ENCODE data around the gene GPC6.
"Not testable (repeated sequence)": the region's sequence is repeated elsewhere in the genome, so short reads cannot be mapped to it uniquely, and the experiment has no call there.

Gene GPC6

DNA sequence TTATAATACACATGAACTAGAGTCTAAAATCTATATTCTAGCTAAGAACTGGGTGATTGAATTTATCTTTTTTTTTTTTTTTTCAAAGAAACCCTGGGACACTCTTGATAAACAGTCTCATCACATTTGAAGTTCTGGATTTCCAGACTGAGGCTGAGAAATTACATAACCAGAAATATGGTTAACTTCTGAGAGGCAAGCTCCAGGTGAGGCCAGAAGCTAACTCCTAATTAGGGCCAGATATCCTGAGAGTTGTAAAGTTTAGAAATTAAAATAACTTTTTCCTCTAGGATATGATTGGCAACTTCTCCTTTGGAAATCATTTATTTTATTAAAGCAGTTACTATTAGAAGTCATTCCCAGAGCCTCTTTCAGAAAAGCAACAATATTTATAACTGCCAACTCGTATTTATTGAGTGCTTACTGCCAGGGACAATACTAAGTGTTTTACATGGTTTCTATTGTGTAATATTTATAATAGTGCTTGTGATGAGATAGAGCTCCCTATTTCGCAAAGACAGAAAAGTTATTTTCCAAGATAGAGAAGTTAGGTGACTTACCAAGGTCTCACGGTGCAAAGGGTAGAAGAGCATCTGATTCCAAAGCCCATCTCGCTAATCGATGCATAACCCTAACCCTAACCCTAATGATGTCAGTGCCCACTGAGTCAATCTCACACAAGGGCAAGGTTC is 1065.2 kb downstream of the GPC6 start:
- DNase-seq, result no peak

DNA sequence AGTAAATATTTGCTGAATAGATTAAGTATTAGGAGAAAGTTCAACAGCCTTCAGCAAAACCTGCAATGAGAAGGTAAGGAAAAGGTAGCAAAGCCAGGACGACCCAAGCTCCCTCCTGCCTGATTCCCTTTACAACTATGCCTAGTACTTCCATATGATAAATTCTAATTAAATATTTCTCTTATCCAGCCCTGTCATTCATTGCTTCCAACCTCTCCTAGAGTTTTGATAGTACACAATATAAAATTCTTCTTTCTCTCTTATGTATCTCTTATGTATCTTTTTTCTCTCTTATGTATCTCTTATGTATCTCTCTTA is 1065.7 kb downstream of the GPC6 start:
- no peak for DNase-seq

DNA sequence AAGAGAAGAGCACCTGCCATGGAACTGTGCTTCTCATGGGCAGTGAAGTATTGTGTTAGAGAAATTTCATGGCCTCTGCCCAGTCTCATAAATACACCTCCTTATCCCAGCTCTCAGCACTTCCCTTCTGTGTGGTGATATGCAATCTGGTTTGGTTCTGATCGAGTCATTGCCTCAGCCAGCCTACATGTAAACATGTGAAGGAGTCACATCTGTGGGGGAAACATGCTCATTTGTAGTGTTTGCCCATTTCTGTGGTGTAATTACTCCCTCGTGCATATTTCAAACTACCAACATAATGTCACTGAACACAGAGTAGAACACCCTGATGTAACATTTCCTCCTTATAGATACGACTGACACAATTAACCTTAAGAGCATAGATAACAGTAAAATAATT is 1069.9 kb downstream of the GPC6 start:
- no peak for DNase-seq

DNA sequence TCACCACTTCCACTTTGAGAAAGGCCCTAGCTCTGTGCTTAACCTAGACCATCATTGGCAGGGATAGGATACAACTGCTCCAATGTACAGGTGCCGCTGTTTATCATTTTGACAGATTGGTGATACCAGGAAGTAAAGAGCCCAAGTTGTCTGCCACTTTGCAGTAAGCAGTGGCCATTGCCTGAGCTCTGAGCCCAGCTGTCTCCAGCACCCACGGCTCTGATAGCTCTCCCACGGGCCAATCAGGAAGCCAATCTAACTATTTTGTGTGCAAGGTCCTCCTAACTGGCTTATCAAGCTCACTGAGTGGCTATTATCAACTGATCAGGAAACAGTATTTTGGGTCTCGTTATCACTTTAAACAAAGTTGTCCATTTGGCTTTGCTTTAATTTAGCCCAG is 1071.7 kb downstream of the GPC6 start:
- no peak for DNase-seq

DNA sequence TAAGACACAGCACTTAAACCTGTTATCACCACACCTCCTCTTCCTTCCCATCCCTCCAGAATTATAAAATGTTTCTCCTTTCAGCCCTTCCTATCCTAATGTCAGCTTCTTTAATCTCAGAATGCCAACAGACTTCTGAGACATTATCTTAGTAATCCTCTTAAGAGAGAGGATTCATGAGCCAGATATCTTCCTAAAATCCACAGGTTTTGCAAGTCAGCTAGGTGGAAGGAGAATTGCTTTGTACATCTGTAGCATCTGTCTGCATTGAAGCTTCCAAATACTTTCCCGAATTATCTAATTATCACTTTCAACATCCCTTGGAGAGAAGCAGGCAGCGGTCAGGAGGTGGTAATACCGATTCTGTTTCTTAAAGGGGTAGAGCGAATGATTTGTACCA is 1073.8 kb downstream of the GPC6 start:
- no peak for DNase-seq

DNA sequence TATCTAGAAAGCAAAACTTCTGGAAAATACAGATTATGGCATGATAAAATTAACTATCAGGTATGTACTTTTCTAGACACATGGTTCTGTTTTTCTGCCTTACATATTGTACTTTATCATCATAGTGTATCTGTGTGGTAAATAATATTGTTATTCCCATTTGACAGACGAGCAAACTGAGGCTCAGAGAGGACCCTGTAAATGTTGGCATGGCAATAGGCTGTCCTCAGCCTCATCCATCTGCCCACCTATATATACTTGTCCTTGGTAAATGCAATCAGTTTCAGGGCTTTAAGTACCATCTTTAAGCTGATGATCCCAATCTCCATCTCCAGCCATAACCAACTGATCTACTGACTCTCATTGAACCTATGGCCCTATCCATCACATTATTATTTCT is 1074.9 kb downstream of the GPC6 start:
- no peak for DNase-seq

DNA sequence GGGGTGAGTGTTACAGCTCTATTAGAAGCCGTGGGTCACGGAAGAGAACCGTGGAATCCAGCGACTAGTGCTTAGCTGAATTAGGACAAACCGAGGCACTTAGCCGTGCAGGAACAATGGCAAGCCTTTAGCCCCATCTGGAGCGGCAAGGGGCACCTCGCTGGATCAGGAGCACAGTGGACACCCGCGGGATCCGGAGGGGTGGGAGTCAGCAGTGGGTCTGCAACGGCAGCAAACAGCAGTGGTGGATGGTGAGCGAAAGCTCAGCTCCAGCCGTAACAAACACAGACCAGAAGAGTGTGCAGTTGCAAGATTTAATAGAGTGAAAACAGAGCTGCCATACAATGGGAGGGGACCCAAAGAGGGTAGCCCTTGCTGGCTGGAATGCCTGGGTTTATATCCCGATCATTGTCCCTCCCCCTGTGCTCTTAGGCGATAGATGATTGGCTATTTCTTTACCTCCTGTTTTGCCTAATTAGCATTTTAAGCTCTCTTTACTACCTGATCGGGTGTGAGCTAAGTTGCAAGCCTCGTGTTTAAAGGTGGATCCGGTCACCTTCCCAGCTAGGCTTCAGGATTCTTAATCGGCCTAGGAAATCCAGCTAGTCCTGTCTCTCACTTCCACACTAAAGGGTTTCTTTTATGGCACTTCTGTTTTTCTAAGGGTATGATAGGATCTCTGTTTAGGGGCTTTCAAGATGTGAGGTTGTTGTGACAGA is 1076.4 kb downstream of the GPC6 start:
- DNase-seq, result not testable (repeated sequence)

DNA sequence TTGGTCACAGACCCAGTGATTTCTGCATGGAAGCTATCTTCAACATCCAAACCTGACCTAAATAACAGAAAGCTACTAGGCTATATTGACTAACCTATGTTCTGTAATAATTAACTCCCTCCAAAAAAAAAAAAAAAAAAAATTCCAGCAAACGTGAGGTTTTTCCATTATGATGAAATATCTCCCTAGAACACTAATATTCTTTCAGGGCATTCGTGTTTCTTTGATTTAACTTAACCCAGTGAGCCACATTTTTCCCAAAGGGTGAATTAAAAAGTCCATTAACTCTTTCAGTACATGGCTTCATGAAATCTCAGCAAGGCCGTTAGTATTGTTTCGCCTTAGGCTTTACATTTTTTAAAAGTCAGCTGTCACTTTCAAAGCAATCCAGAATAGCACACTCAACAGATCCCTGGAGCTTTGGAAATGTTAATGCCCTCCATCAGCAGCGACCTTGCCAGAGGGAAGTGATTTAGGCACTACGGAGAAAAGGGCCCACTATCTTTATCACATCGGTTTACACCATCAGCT is 1077.1 kb downstream of the GPC6 start:
- DNase-seq, result no peak

DNA sequence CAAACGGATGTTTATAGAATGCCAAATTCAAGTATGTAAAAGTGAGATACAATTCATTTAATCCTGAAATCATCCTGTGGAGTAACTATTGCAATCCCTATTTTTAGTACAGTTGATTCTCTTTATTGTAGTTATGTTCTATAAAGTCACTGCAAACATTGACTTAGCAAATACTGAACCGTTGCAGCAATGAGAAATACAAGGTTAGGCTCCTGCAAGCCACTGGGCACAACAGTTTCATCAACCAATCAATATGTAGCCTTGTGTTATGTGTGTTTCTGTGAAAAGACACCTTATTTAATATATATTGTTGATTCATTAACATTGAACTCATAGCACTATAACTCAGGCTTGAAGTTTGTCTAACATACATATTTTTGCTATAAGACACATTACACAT is 1078.4 kb downstream of the GPC6 start:
- peak; percentile 10 for DNase-seq

DNA sequence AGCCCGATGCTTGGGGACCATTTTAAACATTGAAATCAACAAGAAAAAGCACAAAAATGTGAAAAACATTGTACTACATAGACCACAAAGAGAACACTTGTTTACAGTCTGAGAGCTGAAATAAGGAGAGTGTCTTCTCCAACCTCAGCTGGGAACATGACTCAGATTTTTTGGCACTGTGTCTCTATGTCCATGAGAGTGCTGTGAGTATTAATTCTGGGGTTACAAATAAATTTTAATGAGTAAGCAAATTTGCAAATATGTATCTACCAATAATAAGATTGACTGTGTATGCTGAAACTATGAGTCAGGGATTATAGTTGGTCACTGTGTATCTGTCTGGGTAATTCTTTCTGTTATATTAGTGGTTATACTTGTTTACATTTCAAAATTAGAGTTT is 1078.9 kb downstream of the GPC6 start:
- no peak for DNase-seq

DNA sequence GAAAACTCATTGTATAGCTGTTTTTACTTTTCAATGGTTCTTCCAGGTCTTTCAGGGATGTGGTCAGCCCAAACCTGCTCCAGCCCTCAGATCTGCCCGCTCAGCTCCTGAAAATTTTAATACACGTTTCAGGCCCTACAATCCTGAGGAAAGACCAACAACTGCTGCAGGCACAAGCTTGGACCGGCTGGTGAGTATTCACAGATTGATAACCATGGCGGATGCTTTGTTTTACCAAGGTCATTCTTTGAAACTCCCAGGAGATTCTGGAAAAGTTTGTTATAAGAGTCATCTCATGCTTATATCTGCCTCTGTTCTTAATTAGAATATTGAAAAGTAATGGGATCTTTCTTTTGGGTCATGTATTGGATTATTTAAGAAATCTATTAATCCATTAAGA is 1079.3 kb downstream of the GPC6 start:
- no peak for DNase-seq

DNA sequence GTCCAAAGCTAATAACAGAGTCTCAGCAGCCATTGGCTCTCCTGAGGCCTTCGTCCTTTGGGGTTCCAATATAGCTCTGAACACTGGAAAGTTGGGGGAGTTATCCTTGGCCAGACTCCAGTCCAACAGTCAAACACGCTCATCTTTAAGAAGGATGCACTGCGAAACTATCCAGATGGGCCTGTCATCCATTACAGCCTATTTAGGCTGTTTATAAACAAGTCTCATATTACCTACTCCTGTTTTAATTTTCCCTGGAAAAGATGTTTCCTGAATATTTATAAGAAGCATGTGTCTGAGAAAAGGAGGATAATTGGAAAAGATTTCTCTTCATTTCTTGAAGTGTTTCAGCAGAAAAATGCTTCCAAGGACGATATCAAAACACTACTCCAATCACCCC is 1082.2 kb downstream of the GPC6 start:
- DNase-seq, result no peak

DNA sequence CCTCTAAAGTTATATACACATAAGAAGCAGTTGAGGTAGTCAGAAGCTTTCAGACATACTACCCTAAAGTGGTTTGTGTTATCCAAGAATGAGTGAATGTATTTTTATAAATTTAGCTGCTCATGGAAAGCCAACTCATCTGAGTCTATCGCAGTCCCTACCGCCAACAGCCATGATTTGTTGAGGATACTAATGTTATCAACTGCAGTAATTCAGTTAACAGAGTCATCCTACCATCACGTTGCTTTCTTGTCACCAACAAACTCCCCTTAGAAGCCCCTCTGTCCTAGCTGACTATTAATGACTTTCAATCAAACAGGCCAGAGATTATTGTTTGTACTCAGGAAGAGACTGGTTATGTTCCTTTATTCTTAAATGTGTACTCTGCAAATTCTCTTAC is 1083.0 kb downstream of the GPC6 start:
- DNase-seq, result no peak

DNA sequence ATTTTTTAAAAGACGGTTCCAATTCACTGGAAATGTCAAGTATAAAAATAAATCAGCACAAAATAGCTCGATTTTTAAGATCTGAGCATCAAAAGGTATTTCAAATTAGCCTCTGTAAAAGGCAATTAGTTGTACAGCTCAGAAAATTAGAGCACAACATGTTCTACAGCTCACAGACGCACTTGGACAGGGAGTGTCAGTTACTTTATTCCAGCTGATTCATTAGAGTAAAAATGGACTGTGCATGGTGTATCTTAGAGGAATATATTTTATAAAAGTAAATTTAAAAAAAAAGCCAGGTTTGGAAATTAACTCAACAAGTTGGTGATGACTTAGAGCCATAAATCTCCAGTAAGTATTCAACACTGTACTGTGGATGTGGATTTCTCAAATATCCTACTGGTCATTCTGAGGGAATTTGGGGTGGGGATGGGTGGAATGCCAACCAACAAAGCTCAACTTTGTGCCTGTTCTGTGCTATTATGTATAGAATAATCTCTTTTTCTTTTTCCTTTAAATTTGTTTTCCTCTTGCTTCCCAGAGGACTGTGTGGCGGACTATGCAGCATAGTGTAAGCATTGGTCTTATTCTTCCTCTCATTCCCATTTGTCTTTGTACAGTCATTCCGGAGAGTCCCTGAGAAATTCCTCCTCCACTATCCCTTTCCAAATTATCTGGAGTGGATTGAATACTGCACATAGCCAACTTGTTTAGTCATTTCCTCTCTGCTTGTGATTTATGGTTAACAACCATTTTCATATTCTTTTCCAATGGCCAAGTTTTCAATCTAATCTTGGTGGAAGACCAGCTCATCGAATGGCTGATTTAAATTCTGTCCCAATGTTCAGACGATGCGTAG is 1083.6 kb downstream of the GPC6 start:
- DNase-seq, result no peak

DNA sequence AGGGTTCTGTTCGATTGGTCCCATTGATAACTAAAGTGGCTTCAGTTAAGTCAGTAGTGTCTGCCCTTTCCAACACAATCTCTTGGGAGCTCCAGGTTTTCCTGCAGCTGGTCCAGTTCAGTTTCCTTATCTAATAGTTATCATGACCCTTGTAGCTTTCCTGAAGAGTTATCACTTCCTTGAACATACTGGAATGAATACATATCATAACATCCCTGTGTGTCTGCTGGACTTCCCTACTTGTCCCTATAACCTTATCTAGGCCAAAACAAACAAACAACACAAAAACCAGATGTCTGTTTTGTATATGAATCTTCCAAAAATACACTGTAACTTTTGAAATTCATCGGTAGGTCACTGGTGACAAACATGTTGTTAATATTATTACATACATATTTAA is 1085.3 kb downstream of the GPC6 start:
- peak; percentile 28 for DNase-seq

DNA sequence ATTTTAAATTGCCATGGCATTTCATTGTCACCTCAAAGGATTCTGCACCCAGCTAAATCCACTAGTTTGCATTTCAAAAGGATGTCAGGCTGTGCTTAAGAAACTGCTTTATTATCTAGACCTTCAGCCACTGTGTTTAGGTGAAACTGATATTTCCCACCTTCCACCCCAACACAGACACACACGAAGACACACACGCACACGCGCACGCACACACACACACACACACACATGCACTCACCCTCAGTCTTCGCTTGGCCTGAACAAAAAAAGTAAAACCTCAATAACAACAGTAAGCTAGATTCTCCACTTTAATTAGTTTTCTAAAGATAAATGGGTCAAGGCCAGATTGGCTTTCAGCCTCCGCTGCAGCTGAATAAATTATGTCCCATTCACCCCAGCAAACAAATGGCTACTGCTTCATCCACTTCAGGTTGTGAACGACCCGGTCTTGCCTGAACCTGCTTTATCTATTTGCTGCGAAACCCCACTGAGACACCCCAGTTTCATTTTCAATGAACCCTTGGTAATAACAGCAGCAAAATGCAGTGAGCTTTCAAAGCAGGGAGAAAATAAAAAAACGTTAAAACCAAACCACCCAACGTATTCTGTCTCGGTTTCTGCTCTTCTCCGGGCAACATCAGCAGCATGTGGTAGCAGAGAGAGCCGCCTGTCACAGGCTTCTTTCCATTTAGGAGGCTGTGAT is 1086.1 kb downstream of the GPC6 start:
- DNase-seq, result peak; percentile 98

DNA sequence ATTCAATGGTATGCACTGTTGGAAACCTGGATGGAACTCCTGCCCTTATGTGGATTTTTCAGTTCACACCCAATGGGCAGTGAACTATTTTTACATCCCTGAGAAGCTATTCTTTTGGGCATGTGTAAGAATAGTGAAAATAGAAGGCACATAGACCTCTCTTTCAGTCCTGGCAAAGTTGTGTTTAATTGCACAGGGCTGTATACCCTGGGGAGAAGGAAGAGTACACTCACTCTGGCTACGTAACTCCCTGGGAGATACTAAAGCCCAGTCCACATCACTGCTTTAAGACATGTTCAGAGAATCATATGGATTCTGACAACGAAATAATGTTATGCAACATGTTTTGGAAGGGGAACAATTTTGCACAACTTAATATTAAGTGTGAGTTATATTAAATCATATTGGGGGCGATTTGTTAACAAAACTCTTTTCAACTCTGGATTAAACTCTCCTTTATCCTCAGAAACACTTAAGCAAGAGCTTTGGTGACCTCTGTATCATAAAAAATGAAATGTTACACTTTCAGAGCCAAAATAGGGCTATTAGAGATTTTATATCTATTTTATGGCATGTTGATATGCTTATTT is 1086.8 kb downstream of the GPC6 start:
- DNase-seq, result peak; percentile 57

DNA sequence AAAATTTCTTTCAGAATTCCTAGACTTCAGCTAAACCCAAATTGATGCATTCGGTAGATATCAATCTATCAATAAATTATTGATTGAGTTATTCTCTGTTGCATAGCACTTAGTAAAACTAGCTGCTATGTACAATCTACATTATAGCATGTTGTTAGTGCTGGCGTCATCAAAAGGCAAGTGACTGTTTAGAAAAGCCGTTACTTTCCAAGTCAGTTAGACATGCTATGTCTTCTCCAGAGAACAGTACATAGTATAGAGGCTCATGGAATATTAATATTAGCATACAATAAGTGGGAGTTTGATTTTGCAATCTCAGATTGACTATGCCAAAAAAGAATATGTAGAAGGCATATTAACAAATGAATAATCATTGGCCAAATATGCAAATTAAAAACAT is 1087.3 kb downstream of the GPC6 start:
- DNase-seq, result no peak

DNA sequence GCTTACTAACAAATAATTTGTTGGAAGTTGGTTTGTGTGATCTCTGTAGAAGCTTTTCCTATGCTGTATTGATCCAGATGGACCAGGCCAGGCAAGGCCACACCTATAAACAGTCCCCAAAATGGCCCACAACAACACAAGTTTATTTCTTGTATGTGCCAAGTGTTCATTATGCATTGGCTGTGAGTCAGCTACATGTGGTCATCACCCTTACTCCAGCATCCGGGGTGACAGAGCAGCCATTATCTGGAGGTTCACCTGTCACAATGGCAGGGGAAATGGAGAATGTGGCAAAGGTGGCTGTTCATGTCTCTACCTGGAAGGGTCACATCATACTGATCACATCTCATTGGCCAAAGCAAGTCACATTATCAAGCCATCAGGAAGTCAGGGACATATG is 1088.6 kb downstream of the GPC6 start:
- no peak for DNase-seq

DNA sequence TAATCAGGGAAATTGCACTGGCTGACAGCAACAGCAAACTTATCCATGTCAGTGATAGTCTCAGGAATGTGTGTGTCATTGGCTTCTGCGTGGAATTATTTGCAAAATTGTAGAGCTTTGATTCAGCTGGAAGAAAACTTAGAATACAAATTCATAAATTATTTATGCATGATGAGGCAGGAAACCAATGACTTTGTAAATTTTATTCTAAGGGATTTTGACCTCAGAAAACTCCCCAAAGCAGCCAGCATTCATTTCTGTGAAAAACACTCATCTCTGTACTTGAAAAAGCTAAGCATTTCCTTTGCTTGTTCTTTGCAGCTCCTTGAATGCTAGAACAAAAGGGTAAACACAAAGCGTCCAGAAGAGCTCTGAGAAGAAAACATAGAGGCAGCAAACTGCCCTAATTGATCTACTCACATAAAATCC is 1090.5 kb downstream of the GPC6 start:
- DNase-seq, result no peak

DNA sequence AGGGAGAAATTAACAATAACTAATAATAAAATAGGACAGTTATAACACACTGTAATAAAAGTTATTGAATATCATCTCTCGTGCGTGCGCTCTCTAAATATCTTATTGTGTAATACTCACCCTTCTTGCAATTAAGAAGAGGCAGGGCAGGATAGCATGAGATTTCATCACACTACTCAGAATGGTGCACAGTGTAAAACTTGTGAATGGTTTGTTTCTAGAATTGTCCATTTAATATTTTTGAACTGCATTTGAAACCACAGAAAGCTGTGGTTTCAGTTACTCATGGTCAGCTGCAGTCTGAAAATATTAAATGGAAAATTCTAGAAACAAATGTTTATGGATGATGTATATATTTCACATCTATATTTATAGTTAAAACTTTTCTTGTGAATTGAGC is 1091.8 kb downstream of the GPC6 start:
- no peak for DNase-seq

DNA sequence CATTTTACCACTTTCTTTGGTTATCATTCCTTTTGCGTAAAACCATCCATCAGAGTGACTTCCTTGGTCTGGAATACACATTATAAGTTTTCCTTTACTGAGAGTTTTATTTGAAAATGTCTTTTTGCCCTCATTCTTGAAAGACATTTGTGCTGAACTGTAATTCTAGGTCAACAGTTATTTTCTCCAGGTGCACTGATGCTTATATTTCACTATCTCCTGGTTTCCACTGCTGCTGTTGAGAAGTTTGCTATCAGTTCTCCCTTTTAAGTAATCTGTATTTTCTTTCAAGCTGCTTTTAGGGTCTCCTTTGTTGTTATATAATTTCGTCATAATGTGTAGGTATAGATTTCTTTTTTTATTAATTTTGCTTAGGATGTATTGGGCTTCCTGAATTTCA is 1092.9 kb downstream of the GPC6 start:
- DNase-seq, result no peak
